ENCODE data around the gene GPATCH2L.

GPATCH2L gene

DNA sequence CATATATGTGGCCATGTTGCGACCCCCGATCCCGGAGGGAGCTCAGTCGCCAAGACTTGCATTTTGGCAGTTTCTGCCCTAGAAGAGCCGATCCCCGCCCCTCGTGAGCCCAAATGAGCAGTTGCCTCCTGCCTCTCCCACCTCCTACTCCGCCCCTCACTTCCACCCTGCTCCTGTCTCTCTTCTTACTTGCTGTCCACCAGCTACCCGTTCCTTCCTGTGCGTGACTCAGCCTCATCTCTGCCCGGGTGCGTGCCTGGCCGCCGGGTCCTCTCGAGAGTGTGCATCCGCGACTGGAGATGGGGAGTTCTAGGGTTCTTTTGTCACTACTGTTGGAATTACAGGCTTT, 585 bp downstream of the GPATCH2L start:
- DNase-seq (ENCODE audit: insufficient read length, low spot score) (no peak), FAIRE-seq (no peak)
- TF ChIP-seq, protein P1, sequence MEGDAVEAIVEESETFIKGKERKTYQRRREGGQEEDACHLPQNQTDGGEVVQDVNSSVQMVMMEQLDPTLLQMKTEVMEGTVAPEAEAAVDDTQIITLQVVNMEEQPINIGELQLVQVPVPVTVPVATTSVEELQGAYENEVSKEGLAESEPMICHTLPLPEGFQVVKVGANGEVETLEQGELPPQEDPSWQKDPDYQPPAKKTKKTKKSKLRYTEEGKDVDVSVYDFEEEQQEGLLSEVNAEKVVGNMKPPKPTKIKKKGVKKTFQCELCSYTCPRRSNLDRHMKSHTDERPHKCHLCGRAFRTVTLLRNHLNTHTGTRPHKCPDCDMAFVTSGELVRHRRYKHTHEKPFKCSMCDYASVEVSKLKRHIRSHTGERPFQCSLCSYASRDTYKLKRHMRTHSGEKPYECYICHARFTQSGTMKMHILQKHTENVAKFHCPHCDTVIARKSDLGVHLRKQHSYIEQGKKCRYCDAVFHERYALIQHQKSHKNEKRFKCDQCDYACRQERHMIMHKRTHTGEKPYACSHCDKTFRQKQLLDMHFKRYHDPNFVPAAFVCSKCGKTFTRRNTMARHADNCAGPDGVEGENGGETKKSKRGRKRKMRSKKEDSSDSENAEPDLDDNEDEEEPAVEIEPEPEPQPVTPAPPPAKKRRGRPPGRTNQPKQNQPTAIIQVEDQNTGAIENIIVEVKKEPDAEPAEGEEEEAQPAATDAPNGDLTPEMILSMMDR (IDR thresholded peaks at IDR 0.05; ENCODE audit: insufficient read depth, missing control alignments): no peak

DNA sequence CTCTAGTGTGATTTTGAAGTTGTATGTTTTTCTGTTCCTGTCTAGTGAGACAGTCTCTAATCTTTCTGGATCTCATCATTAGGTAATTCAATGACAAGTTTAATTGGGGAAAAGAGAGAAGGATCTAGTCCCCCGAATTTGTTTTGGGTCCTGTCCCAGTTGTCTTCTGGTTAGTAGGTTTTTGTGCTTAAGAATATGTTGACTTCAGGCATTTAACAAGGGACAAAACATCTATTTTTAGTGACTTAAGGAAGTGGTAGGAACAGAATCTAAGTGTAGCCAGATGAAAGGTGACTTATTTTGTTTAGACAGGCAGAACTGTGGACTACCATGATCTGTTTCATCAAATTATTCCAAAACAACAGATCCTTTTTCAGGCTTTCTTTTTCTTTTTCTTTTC, 2.2 kb downstream of the GPATCH2L start:
- FAIRE-seq (no peak), DNase-seq (ENCODE audit: insufficient read length, low spot score) (no peak)
- TF ChIP-seq, protein P1 (IDR thresholded peaks at IDR 0.05; ENCODE audit: insufficient read depth, missing control alignments): no peak

DNA sequence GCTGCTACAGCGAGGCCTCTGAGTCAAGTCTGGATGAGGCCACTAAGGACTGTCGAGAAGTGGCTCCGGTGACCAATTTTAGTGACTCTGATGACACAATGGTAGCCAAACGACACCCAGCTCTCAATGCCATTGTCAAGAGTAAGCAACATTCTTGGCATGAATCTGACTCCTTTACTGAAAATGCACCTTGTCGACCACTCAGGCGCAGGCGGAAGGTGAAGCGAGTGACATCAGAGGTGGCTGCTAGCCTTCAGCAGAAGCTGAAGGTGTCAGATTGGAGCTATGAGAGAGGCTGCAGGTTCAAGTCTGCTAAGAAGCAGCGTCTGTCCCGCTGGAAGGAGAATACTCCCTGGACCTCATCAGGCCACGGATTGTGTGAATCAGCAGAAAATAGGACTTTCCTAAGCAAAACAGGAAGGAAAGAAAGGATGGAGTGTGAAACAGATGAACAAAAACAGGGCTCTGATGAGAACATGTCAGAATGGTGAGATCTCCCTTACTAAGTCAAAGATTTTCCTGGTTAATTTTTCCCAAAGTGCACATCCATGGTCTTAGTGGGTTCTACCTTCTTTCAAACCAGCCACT, 2.9 kb downstream of the GPATCH2L start:
- DNase-seq (ENCODE audit: insufficient read length, low spot score) (no peak), FAIRE-seq (no peak)
- TF ChIP-seq, protein P1 (IDR thresholded peaks at IDR 0.05; ENCODE audit: insufficient read depth, missing control alignments): no peak

DNA sequence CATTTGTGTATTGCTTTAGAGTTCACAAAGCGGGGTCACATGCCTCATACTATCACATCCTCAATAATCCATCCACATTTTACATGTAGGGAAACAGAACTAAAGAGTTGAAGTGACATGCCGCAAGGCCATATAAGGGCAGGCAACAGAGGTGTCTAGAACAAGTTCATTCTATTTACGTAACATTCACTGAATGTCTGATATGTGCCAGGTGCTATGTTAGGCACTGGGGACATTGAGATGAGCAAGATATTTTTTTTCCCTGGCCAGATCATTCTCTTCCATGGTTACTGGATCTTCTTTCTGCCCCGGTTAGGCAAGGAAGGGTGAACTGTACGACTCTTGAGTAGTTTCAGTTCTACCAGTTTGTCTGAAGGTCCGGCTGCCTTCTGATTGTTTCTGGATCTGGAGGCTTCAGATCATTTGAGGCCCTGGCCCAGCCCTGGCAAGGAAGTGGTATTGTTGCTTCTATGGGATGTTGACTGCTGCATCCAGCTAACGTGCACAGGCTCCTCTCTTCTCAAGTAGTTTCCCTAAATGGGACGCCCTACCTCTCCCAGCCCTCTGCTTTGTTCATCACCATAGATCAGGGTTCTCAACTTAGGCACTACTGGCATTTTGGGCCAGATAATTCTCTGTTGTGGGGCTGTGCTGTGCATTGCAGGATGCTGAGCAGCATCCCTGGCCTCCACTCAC, 12.1 kb downstream of the GPATCH2L start:
- DNase-seq (ENCODE audit: insufficient read length, low spot score): no peak
- TF ChIP-seq, protein P1 (IDR thresholded peaks at IDR 0.05; ENCODE audit: insufficient read depth, missing control alignments): no peak
- no peak for FAIRE-seq

DNA sequence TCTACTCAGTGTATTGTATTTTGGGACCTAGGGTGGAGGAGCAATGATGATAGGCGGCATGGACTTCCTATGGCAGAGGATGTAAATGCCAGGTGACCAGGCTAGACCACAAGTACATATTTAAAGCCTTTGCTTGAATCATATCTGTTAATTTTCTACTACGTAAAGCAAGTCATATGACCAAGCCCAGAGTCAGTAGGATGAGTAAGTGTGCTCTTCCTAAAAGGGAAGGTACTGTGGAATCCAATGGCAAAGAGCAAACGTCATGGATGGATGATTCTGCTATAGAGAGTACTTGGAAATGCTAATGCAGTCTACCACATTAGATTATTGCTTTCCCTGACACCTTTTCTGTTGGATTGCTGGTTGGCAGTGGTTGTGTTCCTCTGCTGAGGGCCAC, 16.8 kb downstream of the GPATCH2L start:
- no peak for FAIRE-seq

DNA sequence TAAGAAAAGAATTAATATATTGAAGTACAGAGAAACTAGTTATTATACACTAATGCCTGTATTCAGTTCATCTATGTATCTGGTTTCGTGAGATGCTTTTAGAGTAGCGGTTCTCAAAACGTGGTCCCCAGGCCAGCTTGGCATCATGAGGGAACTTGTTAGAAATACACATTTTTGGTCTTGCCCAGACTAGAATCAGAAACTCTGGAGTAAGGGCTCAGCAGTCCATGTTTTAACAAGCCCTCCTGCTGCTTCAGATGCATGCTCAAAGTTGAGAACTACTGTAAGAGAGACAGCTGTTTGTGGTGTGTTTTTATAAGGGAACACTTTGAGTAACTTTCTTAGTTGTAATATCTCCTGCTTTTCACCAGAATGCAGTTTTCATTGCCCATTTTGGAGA, 18.1 kb downstream of the GPATCH2L start:
- FAIRE-seq (no peak), DNase-seq (ENCODE audit: insufficient read length, low spot score) (no peak)
- TF ChIP-seq, protein P1 (IDR thresholded peaks at IDR 0.05; ENCODE audit: insufficient read depth, missing control alignments): no peak

More for the DNA sequence above, 16.8 kb downstream of the GPATCH2L start:
- DNase-seq (ENCODE audit: insufficient read length, low spot score): no peak
- TF ChIP-seq, protein P1 (IDR thresholded peaks at IDR 0.05; ENCODE audit: insufficient read depth, missing control alignments): no peak

DNA sequence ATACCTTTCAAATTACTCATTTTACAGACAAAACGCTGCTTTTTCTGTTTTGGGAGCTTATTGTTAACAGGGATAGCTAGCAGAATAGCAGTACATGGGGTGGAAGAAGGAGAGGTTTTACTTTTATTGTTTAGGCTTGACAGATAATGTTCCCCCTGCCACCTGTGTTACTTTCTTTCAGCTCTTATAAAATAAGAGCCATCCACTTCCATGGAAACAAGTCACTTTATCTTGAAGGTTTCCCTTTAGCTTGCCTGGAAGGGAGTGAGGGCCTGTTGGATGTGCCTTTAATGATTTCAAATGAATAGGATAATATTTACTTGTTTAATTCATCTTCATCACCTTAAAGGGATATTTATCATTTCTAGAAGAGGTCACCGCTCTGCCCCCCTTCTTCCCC, 23.3 kb downstream of the GPATCH2L start:
- FAIRE-seq: no peak
- TF ChIP-seq, protein P1 (IDR thresholded peaks at IDR 0.05; ENCODE audit: insufficient read depth, missing control alignments): no peak
- no peak for DNase-seq (ENCODE audit: insufficient read length, low spot score)
